ENCODE results near the gene GALR3. TPM values are rescaled to one million over a fixed set of nuclear protein-coding genes. Genes with fewer than 3 reads are reported as not detected.
A peak's percentile ranks its signal among the peaks of the same experiment; 100 is the strongest.

The GALR3 gene
- total RNA-seq, 3 donors from 2014 or later: 0.44 TPM; not detected in 2

DNA sequence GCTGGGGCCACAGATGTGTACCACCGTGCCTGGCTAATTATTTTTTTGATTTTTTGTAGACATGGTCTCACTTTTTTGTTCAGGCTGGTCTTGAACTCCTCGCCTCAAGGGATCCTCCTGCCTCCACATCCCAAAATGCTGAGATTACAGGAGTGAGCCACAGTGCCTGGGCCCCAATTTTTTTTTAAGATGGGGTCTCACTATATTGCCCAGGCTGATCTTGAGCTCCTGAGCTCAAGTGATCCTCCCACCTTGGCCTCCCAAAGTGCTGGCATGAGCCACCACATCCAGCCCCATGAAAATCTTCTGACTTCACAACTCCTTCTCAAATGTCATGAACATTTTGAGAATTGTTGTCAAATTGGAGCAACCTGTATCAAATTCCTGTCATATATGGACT, 23.3 kb downstream of the GALR3 start:
- H3K27ac ChIP-seq: no peak overlapping the region
- TF ChIP-seq POLR2AphosphoS5 (IDR thresholded peaks at IDR 0.05) (no peak), POLR2A (IDR thresholded peaks at IDR 0.05) (no peak)
- TF ChIP-seq, protein P1, sequence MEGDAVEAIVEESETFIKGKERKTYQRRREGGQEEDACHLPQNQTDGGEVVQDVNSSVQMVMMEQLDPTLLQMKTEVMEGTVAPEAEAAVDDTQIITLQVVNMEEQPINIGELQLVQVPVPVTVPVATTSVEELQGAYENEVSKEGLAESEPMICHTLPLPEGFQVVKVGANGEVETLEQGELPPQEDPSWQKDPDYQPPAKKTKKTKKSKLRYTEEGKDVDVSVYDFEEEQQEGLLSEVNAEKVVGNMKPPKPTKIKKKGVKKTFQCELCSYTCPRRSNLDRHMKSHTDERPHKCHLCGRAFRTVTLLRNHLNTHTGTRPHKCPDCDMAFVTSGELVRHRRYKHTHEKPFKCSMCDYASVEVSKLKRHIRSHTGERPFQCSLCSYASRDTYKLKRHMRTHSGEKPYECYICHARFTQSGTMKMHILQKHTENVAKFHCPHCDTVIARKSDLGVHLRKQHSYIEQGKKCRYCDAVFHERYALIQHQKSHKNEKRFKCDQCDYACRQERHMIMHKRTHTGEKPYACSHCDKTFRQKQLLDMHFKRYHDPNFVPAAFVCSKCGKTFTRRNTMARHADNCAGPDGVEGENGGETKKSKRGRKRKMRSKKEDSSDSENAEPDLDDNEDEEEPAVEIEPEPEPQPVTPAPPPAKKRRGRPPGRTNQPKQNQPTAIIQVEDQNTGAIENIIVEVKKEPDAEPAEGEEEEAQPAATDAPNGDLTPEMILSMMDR (IDR thresholded peaks at IDR 0.05): no peak
- peaks cover 0 to 7% of the 10 kb centered on the region in 2 donors for H3K4me1 ChIP-seq
- H3K4me3 ChIP-seq: no peak overlapping the region
- no peak for DNase-seq (ENCODE audit: low spot score in 2 of 2)
- H3K9me3 ChIP-seq: no peaks in the 10 kb centered on the region
- H3K36me3 ChIP-seq: no peaks in the 10 kb centered on the region
- intact Hi-C loops (cut with DNase I; ENCODE audit: low total_unique reads): no loop called here
- H3K27me3 ChIP-seq: no peaks in the 10 kb centered on the region

DNA sequence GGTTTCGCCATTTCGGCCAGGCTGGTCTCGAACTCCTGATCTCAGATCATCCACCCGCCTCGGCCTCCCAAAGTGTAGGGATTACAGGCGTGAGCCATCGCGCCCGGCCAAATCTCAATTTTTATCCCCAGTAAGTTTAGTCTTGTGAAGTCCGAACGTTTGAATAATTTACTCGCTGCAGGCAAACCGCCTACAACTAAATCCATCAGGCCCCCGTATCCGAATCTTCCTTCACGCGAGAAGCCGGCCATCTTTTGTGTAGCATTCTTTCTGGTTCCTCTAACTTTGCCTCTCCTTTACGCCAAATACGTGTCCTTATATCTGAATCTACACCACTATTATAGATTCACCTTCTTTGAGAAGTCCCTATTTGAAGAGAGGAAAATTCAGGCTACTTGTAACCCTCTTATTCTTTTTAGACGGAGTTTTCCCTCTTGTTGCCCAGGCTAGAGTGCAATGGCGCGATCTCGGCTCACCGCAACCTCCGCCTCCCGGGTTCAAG, 25.5 kb downstream of the GALR3 start:
- intact Hi-C loops (cut with DNase I; ENCODE audit: low total_unique reads): no loop called here
- H3K36me3 ChIP-seq: no peaks in the 10 kb centered on the region
- DNase-seq (ENCODE audit: low spot score in 2 of 2): no peak
- no peaks in the 10 kb centered on the region for H3K27me3 ChIP-seq
- H3K4me1 ChIP-seq: peaks cover 0 to 7% of the 10 kb centered on the region in 2 donors
- no peak for TF ChIP-seq POLR2A (IDR thresholded peaks at IDR 0.05)
- TF ChIP-seq, protein P1 (IDR thresholded peaks at IDR 0.05): no peak
- TF ChIP-seq POLR2AphosphoS5 (IDR thresholded peaks at IDR 0.05): no peak
- peak overlapping the region; percentile 88 to 93 for H3K27ac ChIP-seq
- H3K9me3 ChIP-seq: no peaks in the 10 kb centered on the region
- peak overlapping the region; percentile 69 to 80 (median 77) for H3K4me3 ChIP-seq

DNA sequence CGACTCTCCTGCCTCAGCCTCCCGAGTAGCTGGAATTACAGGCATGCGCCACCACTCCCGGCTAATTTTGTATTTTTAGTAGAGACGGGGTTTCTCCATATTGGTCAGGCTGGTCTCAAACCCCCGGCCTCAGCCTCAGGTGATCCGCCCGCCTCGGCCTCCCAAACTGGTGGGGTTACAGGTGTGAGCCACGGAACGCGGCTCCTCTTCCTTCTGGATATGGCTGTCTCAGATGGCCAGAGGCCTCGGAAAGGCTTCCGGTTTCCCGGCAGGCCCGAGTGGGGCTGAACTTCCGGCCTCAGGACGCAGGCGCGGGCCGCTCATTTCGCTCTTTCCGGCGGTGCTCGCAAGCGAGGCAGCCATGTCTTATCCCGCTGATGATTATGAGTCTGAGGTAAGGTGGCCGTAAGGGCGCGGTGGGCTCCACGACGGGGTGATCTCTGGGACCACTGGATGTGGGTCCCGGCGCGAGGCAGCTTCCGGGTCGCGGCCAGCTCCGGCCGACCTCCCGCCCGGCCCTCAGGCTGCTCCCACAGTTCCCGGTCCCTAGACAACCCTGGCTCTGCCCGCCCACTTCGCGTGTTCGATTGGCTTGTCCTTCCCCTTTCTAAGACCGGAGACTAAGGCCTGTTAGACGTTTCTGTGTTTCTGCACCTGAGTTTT, 26.0 kb downstream of the GALR3 start, which contains the start of gene EIF3L:
Gene EIF3L (plus strand): TSS at position 331 of the 663 bp plus-strand sequence. CDS start 31 bp downstream, at position 362.
- H3K27me3 ChIP-seq: no peaks in the 10 kb centered on the region
- peak within 1 kb of the TSS; percentile 88 to 93 for H3K27ac ChIP-seq
- intact Hi-C loops (cut with DNase I; ENCODE audit: low total_unique reads): no loop called here
- H3K4me1 ChIP-seq: peaks cover 0 to 7% of the 10 kb centered on the region in 2 donors
- H3K9me3 ChIP-seq: no peaks in the 10 kb centered on the region
- peak; percentile 86 to 91 for DNase-seq (ENCODE audit: low spot score in 2 of 2)
- H3K36me3 ChIP-seq: no peaks in the 10 kb centered on the region
- TF ChIP-seq, protein P1 (IDR thresholded peaks at IDR 0.05): no peak
- TF ChIP-seq POLR2A (IDR thresholded peaks at IDR 0.05): peak; percentile 82
- TF ChIP-seq POLR2AphosphoS5 (IDR thresholded peaks at IDR 0.05): peak; percentile 81 to 97 (median 90)
- H3K4me3 ChIP-seq: peak within 1 kb of the TSS; percentile 69 to 80 (median 77)

DNA sequence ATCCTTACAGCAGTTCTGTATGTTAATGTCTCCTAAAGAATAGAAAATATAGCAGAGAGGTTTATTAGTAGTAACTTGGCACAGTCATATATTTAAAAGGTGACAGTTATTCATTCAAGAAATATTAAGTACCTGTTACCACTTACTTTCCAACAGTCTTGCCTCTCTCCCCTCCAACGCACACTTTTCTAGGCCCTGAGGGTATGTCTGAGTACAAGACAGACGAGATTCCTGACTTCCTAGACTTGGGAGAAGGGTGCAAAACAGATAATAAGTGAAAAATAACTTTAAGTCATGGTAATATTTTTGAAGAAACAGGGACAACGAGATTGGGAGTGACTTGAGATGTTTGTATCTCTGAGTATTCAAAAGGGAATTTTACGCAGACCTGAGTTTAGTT, 27.6 kb downstream of the GALR3 start:
- Histone ChIP-seq H3K4me3 (no peak overlapping the region), H3K9me3 (no peaks in the 10 kb centered on the region), H3K27me3 (no peaks in the 10 kb centered on the region), H3K4me1 (peaks cover 0 to 7% of the 10 kb centered on the region in 2 donors), H3K27ac (no peak overlapping the region), H3K36me3 (no peaks in the 10 kb centered on the region)
- no peak for DNase-seq (ENCODE audit: low spot score in 2 of 2)
- no peak for TF ChIP-seq POLR2A (IDR thresholded peaks at IDR 0.05)
- TF ChIP-seq, protein P1 (IDR thresholded peaks at IDR 0.05): no peak
- no peak for TF ChIP-seq POLR2AphosphoS5 (IDR thresholded peaks at IDR 0.05)
- intact Hi-C loops (cut with DNase I; ENCODE audit: low total_unique reads): no loop called here

DNA sequence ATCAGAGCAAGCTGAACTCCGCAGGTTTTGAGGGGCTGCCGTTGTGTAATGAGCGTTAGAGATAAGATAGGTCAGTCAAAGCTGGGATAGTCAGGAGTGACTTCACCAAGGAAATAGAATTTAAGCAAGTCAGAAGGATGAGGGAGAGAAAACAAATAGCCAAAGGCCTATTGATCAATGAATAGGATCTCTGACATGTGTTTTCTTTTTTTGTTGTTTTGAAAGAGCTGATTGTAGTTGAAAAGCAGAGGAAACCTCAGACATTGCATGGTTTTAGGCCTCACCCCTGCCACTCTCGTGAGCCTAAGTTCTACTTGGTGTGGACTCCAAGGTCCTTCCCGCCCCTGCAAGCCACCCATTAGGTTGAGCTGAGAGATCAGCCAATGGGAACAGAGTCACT, 29.2 kb downstream of the GALR3 start:
- no peak for DNase-seq (ENCODE audit: low spot score in 2 of 2)
- Histone ChIP-seq H3K9me3 (no peaks in the 10 kb centered on the region), H3K4me1 (peaks cover 0 to 7% of the 10 kb centered on the region in 2 donors), H3K27ac (no peak overlapping the region), H3K36me3 (no peaks in the 10 kb centered on the region), H3K27me3 (no peaks in the 10 kb centered on the region), H3K4me3 (no peak overlapping the region)
- TF ChIP-seq POLR2A (IDR thresholded peaks at IDR 0.05) (no peak), POLR2AphosphoS5 (IDR thresholded peaks at IDR 0.05) (no peak)
- TF ChIP-seq, protein P1 (IDR thresholded peaks at IDR 0.05): no peak
- intact Hi-C loops (cut with DNase I; ENCODE audit: low total_unique reads): no loop called here
